Stimulated activated naive CD4-positive, alpha-beta T cell treated with Interleukin-2 at 50 U/mL for 16 hours (primary cell): ENCODE data around the gene UVSSA.
A peak's percentile ranks its signal among the peaks of the same experiment; 100 is the strongest.

Experiments used
- DNase-seq: peaks from one replicate; lab custom pipeline; 2025; lab: John Stamatoyannopoulos, UW

The UVSSA gene

DNA sequence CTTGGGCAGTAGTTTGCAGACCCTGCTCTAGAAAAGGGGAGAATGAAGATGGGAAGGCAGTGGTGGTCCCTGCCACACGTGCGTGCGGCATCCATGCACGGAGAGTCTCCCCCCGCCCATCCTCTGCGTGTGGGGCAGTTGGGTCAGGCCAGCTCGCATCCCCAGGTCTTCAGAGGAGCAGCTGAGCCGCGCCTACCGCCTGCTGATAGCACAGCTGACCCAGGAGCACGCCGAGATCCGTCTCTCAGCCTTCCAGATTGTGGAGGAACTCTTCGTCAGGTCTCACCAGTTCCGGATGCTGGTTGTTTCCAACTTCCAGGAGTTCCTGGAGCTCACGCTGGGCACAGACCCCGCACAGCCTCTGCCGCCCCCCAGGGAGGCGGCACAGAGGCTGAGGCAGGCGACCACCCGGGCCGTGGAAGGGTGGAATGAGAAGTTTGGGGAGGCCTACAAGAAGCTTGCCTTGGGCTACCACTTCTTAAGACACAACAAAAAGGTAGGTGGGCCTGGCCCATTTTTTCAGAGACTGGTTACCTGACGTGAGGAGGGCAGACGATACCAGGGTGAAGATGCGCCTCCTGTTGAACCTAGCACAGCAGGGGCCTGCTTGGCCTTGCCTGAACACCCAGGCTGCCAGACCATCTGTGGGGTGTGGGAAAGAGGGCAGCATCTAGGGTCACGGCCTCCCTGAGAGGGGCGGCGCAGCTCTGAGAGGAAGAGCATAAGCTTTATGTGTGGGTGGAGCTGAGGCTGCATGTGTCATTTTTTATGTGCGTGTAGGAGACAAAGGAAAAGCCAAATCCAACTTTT, 2.6 kb downstream of the UVSSA start:
- no peak for DNase-seq

DNA sequence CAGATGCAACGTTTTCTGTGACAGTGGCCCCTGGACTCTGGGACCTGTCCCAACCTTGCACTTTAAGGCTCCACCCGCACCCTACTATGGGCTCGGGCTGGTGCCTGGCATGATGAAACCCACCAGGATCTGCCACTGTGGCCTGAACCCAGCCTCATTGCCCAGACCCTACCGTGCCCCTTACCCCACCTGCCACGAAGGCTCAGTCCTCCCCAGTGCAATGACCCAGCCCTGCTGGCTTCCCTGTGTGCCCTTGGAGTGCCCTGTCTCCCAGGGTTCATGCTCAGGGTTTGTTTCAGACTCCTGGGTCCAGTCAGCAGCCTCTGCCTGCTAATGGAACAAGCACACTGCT, 3.1 kb downstream of the UVSSA start:
- DNase-seq, result no peak

DNA sequence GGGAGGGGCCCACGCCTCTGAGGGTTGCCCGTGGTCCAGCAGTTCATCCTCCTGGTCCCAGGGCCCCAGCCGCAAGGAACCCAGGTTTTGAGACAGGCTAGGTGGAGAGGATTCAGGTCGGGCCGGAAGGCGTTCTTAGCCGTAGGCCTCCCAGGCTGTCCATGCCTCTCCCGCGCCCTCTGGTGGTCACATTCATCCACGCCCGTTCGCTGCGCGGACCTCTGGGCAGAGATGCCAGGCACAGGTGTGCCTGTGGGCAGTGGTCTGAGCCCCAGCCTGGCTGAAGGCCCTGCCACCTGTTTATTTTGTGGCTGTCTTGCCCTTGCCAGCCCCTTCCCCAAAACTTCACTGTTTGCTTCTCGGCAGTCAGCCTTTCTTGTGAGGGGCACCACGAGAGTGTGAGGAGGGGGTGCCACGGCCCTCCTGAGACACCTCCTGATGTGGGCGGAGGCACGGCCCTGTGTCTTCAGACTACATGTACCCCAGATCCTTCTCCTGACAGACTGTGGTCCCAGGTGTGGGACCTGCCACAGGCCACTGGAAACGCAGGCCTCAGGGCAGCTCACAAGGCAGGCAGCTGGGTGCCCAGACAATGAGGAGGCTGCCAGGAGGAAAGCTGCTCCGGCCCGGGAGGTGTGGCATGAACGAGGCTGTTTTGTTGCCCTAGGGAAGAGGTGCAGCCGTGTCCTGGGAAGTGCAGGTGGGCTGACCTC, 5.0 kb downstream of the UVSSA start:
- peak; percentile 83 for DNase-seq

DNA sequence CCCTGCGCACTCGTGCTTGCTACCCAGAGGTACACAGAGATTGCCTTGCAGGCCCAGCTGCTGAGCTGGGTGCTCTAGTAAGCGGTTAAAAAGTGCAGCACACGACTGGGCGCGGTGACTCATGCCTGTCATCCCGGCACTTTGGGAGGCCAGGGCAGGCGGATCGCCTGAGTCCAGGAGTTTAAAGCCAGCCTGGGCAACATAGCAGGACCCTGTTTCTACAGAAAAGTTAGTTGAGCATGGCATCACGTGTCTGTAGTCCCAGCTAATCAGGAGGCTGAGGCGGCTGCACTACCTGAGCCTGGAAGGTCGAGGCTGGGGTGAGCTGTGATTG, 5.5 kb downstream of the UVSSA start:
- DNase-seq, result no peak

DNA sequence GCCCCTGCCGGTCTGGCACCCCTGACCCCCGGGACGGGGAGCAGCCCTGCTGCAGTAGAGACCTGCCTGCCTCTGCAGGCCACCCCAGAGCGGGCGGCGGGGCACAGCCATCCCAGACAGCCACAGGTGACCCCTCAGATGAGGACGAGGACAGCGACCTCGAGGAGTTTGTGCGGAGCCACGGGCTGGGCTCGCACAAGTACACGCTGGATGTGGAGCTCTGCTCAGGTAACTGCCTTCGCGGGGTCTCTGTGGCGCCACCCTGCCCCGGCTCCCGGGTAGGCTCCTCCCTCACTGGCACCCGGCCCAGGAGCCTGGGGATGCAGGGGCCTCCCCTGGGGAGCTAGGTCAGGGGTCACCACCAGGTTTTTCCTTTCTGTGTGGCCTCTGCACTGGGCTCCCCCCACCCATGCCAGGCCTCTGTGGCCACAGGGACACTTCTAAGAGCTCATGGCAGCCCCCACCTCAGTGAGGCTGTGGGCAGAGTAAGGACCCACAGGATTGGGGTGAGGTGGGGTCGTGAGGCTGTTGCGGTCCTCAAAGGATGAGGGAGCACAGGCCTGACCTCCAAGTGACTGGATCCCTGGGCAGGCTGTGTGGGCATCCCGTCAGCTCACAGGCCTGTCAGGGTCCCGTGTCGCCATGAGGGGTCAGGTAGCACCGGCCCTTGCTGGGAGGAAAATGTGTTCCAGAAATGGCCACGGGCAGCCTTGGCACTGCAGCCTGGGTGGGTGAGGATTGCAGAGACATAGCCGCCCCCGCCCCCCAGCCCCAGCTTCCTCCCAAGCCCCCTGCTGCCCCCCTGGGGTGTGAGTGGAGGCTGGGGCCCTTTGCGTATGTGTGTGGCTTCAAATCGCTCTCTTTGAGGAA, 6.4 kb downstream of the UVSSA start:
- no peak for DNase-seq

DNA sequence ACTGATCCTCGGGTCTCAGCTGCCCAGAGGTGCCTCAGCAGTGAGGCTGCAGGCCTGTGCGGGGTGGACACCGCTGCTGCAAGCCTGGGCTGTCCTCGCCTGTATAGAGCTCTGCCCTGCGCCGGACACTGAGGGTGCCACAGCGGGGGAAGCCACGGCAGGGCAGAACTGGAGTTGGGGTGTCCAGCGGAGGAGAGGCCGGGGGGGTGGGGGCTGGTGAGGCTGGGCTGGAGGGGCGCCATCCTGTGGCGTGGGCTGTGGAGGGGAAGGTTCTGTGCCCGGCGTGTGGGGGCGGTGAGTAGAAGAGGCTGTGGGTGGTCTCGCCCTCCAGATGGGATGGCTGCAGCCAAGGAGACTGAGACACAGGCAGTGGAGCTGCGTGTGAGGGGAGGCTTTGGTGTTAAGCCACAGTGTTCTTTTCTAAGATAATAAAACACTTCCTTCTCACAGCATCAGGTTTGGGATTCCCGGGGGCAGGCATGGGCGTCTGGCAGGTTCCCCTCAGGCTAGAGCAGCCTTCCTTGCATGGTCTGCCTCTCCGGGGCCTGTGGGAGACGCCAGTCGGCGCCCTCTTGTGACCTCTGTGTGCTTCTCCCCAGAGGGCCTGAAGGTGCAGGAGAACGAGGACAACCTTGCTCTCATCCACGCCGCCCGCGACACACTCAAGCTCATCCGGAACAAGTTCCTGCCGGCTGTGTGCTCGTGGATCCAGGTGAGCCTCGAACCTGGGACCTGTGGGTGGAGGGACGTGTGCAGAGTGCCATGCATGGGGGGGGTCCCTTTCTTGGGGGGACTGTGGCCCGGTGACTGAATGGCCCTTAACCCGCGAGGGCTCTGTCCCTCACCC, 7.4 kb downstream of the UVSSA start:
- DNase-seq, result no peak

DNA sequence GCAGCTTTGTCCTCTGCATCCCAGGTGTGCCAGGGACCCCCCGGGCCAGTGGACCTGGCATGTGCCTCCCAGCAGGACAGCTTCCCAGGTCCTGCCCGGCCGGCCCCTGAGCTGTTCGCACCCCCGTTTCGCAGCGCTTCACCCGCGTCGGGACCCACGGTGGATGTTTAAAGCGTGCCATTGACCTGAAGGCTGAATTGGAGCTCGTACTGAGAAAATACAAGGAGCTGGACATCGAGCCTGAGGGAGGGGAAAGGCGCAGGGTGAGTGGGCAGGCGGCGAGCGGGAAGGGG, 7.9 kb downstream of the UVSSA start:
- DNase-seq, result no peak

DNA sequence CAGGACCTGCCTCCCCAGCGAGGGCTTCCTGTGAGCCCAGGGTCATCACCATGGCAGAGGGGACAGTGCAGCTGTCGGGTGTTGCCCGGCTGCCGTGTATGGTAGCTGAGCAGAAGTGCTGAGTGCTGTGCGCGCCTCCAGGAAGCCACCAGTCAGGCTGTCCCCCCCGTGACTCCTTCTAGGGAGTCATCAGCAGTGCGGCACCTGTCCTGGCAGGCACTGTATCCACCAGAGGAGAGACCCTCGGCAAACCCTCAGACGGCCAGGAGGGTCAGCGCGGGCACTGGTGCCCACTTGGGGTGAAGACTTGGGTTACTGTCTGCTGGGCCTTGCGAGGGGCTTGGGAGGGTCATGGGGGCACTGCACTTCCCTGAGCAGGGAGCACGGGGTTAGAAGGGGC, 8.4 kb downstream of the UVSSA start:
- DNase-seq, result no peak

DNA sequence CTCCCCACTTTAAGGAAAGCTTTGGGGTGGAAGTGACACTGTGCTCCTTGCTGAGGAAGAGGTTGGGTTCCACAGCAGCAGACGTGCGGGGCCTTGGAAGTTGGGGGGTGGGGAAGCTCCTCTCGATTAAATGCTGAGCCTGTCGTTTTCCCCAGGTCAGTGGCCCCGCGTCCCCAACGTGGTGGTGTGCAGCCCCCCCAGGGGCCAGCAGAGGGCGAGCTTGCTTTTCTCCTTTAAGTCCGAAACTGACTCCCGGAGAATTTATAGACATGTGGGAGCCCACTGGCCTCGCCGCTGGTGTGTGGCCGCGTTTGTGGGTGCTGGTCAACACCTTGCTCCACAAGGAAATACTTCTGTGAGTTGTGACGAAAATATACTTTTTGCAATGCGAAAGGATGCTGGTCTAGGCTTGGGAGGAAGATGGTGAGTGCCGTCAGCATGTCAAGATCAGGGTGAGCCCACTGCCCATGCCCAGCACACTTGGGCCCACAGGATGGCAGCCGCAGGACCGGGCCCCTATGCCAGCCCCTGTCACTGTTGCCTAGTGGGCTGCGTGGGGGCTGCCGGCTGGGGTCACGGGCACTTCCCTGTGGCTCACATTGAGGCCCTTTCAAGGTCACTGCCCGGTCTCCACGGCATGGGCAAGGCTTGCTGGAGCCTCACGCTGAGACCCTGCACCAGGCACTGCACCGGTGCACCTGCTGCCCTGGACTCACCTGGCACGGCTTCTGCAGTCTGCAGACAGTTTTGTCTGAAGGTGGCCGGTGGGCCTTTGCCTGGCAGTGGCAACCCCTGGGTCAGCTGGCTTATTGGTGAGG, 9.4 kb downstream of the UVSSA start:
- peak; percentile 7 for DNase-seq

DNA sequence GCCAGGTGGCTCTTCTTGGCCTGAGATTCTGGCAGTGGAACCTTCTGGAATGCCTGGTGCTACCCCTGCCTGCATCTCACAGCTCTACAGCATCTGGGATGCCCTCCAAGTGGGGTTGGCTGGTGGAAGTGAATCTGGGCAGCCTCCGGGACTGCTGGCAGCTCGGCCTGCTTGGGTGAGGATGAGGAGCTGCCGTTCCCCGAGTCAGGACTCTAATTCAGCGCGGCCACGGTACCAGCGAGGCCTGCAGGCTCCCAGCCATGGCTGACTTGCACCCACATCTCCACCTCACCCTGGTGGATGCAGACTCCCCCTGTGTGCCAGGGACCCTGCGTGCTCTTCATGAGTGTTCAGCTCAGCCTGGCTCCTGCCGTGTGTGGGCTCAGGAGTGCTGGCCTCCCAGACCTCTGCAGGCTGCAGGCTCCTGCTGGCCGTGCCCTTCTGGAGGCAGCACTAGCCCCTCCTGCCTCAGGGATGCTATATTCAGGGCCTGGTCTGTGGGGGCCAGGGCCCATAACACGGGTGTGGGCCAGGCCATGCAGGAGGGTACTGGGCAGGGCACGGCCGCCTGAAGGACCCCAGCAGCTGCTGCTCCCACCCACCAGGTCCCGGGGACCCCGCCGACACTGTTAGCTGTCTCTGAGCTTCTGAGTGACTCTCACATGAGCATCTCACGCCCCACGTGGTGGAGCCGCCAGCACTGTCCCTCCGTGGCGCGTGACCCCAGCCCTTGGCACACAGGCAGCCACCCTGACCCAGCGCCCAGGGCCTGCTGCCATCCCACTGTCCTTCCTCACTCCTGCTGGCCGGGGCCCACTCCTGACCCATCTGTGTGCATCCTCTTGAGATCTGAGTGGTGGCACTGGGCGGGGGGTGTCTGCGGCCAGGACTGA, 10.6 kb downstream of the UVSSA start:
- DNase-seq, result no peak

DNA sequence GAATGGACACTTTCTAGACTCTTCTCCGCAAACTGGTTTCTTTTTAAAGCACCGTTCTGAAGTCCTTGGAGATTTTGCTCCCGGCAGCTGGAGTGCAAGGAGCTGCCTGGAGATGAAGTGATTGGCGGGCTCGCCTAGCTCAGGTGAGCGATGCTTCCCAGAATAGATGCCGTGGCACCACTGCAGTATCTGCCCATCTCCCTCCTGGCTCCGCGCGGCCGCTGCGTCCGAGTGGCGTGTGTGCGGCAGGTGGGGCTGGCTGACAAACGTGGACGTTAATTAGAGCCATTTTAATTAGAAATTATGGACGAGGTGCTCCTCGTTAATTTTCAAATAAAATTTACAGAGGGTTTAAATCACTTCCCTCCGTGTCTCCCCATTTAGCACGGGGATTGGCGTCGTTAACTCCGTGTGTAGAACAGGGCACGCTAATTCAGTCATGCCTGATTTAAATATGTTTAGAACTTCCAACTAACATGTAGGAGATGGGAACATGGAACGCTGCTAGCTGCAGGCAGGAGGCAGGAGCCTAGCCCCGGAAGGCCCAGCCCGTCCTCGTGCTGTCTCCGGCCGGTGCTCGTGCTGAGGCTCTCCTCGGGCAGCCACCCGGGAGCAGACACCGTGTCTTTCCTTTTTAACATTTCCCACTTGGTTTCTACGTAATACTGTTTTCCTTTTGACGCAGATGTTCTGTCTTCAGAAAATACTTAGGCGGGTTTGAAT, 11.6 kb downstream of the UVSSA start:
- no peak for DNase-seq

DNA sequence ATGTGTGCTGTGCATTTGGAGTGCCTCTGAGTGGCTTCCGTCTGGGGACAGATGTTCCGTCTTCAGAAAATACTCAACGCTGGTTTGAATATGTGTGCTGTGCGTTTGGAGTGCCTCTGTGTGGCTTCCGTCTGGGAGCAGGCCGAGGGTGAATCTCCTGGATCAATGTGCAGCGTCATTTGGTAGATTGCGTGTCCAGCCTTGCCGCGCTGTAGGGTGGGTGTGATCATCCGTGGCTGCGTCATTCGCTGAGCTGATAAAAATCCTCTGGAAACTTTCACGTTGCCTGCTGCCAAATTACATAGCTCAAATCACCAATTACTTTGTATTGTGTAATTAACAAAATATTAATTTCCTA, 12.1 kb downstream of the UVSSA start:
- DNase-seq, result no peak

DNA sequence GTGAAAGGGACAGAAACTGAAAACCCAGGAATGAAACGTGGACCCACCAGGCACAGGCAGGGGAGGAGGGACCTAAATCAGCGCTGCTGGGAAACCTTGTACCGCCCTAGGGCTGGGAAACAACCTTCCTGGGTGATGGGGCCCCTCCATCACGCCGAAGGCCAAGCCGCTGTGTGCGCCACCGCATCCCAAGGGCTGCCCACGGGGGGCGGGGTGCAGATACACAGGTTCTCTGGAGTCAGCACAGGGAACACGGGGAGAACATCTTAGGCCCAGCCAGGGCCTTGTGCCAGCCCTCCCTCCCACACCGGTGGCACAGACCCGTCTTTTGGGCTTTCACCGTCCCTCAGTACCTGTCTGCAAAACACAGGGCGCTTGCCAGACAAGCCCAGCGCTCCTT, 13.0 kb downstream of the UVSSA start:
- DNase-seq, result no peak

DNA sequence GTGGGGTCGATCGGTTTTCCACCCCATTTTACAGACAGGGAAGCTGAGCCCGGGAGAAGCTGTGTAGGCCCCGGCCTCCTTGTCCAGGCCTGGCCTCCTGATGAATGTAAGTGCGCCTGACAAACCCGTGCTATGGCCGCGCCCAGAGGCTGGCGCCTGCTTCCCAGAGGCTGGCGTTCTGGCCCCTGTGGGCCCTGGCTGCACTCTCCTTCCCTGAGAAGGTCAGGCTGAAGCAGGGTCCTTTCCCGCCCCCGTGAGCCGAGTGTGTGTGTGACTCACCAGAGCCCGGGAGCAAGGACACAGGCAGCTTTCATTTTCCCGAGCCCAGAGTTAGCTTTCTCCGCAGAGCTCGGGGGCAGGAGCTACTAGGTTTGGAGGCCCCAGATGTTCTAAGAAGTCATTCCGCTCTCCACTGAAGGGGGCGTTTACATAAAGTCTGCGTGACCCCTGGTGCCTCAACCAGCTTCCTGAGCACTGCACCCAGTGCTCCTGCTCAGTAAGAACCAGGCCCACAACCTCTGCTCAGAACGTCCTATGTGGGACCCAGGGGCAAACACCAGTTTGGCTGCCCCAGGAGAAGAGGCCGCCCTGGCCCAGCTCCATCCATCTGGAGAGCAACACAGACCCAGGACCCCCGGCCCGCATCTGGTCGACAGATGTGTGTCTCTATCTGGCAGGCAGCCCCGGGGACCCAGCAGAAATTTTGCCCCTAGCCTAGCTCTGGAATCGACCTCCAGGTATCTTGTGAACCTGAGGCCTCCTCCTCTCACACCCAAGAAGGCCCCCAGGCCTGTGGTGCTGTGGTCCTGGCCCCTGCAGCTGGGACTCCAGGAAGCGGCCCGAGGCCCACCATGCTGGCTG, 13.6 kb downstream of the UVSSA start:
- no peak for DNase-seq

DNA sequence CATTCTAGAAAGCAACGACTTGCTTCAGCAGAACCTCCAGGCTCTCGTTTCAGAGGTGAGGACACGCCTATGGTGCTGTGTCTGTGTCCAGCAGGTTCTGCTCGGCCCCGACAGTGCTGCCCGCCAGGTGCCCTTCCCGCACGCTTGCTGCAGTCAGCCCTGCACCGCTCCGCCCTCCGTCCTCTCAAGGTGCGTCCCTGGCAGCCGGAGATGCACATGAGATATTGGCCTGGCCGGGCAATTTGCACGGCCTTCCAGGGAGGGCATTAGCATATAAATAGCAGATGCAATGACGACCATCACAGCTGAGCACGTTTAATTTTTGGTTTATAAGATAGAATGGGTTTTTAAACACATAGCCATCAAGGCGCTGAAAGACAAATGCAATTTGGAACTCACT, 14.4 kb downstream of the UVSSA start:
- no peak for DNase-seq

DNA sequence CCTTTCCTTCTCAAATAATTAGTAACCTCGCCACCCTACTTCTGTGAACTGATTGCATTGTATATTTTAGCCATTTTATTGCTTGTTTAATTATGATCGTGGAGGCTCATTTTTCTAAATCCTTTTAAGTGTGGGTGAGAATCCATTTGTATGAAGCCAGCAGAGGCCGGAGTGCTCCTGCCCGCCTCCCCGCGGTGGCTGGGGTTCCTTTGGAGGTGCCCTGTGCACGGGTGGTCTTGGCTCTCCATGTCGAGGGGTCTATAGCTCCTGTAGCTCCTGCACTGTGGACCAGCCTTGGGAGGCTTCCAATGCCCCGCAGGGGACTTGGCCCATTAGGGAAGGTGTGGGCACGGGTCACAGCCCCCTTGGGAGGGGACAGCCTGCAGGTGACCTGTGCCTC, 15.0 kb downstream of the UVSSA start:
- no peak for DNase-seq

DNA sequence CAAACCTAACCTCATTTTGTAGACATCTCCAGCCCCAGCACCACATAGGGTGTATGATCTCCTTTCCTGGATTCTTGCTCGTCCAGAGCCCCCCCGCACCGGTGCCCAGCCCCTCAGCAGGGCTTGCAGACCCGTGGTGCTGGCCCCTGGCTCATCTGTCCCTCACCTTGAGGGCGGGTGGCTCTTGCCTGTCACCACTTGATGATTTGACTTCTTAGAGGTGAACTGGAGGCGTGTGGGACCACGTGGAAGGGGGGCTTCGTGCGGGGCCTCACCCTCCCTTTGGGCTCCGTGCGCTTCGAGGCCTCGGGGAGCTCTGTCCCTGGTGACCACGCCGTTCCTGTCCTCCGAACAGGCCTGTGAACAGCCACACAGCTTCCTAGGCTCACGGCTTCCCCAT, 15.5 kb downstream of the UVSSA start:
- no peak for DNase-seq

DNA sequence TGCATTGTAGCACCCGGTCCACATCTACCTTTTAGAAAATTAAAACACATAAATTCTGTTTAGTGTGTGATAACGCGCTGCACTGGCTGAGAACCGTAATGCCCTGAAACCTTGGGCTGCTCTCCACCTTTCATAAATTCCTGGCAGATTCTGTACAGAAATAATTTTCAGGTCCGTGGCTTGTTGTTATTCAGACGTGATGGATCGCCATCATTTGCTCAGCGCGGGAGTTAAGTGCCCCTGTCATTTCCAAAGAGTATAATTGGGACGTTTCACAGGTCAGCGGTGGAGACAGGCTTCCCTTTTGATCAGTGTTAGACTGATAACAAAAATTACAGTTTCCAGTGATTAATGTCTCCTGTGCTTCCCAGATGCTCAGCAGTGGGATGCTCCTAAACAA, 16.5 kb downstream of the UVSSA start:
- DNase-seq, result no peak

DNA sequence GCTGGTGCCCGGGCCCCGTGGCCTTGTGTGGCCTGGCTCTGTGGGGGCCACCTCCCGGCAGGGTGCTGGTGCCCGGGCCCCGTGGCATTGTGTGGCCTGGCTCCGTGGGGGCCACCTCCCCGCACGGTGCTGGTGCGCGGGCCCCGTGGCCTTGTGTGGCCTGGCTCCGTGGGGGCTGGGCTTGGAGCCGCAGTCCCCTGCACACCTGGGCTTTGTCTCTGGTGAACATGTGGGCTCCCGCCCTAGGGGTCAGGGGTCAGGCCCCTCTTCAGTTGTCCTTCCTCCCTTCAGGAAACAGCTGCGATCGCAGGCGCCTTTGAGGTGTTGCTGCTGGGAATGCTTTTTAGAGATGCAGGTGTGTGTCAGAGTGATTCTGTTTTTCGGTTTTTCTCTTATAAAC, 17.2 kb downstream of the UVSSA start:
- DNase-seq, result no peak
